Measurements from ENCODE around the gene DOCK9. TPM values are rescaled to one million over a fixed set of nuclear protein-coding genes. Genes with fewer than 3 reads are reported as not detected.

DOCK9 gene
- total and polyA plus RNA-seq, 2 donors (not counting 1 experiment from before 2014, with no cell fraction given): 18.5 to 28.0 TPM

GRCh38 chr13:98886587-98887230, 91.2 kb downstream of the DOCK9 start:
- POLR2A ChIA-PET: no interaction called here
- intact Hi-C loops (cut with micrococcal nuclease): no loop called here
- no peak overlapping the region for H3K27ac Mint-ChIP-seq
- H3K4me3 ChIP-seq (ENCODE audit: control extremely low read depth in 1 of 5, extremely low read depth in 1 of 5, insufficient read depth in 1 of 5, low read depth in 2 of 5, low read length in 4 of 5): no peak overlapping the region
- 99% methylated on average over 6 of the region's 9 CpGs for WGBS (ENCODE audit: insufficient coverage)
- H3K36me3 ChIP-seq (replicated peaks in 1 of 2; ENCODE audit: control extremely low read depth in 1 of 2, control insufficient read depth in 1 of 2, extremely low read depth in 1 of 2, insufficient read depth in 2 of 2, low read length in 1 of 2): peaks cover 0 to 18% of the 10 kb centered on the region in 2 experiments
- H3K9me3 ChIP-seq (ENCODE audit: control extremely low read depth in 1 of 3, control insufficient read depth in 2 of 3, insufficient read depth in 1 of 3, low read length in 2 of 3): no peaks in the 10 kb centered on the region
- no peak overlapping the region for H3K4me3 Mint-ChIP-seq
- no peak for DNase-seq
- no peak overlapping the region for H3K4me2 ChIP-seq (replicated peaks; ENCODE audit: low read depth, low read length, poor library complexity, severe bottlenecking)
- no peak for TF ChIP-seq CTCF (IDR thresholded peaks at IDR 0.05)
- TF ChIP-seq EZH2 (IDR thresholded peaks at IDR 0.05; ENCODE audit: borderline replicate concordance, insufficient read depth, low read depth, low read length, poor library complexity, severe bottlenecking): no peak
- ATAC-seq (ENCODE audit: low read depth): no peak
- no peaks in the 10 kb centered on the region for H3K4me1 ChIP-seq (ENCODE audit: control insufficient read depth in 2 of 2, insufficient read depth in 2 of 2, low read length in 2 of 2)
- CTCF ChIA-PET: no interaction called here
- no peak overlapping the region for H3K27ac ChIP-seq (ENCODE audit: low read length in 2 of 2)
- no peaks in the 10 kb centered on the region for H4K20me1 ChIP-seq (ENCODE audit: control insufficient read depth, insufficient read depth, low read length, poor library complexity, severe bottlenecking)
- H3K79me2 ChIP-seq (ENCODE audit: control insufficient read depth, insufficient read depth, low read length): no peaks in the 10 kb centered on the region
- H2AFZ ChIP-seq (ENCODE audit: insufficient read depth, low read depth, low read length, poor library complexity, severe bottlenecking): no peak overlapping the region
- no peak overlapping the region for H3K9ac ChIP-seq (ENCODE audit: low read length)
- no peaks in the 10 kb centered on the region for H3K9me3 Mint-ChIP-seq (ENCODE audit: insufficient read depth)
- no peaks in the 10 kb centered on the region for H3K27me3 ChIP-seq (replicated peaks in 1 of 4; ENCODE audit: control extremely low read depth in 1 of 4, control insufficient read depth in 3 of 4, insufficient read depth in 4 of 4, low read length in 3 of 4)
- no peaks in the 10 kb centered on the region for H3K27me3 Mint-ChIP-seq
- H3K4me1 Mint-ChIP-seq: no peaks in the 10 kb centered on the region

- Histone ChIP-seq H3K9ac (ENCODE audit: low read length) (no peak overlapping the region), H3K79me2 (ENCODE audit: control insufficient read depth, insufficient read depth, low read length) (no peaks in the 10 kb centered on the region), H3K4me2 (replicated peaks; ENCODE audit: low read depth, low read length, poor library complexity, severe bottlenecking) (no peak overlapping the region), H3K27ac (ENCODE audit: low read length in 2 of 2) (no peak overlapping the region), H3K27me3 (replicated peaks in 1 of 4; ENCODE audit: control extremely low read depth in 1 of 4, control insufficient read depth in 3 of 4, insufficient read depth in 4 of 4, low read length in 3 of 4) (no peaks in the 10 kb centered on the region), H2AFZ (ENCODE audit: insufficient read depth, low read depth, low read length, poor library complexity, severe bottlenecking) (no peak overlapping the region), H3K36me3 (replicated peaks in 1 of 2; ENCODE audit: control extremely low read depth in 1 of 2, control insufficient read depth in 1 of 2, extremely low read depth in 1 of 2, insufficient read depth in 2 of 2, low read length in 1 of 2) (peaks cover 0 to 26% of the 10 kb centered on the region in 2 experiments), H3K4me1 (ENCODE audit: control insufficient read depth in 2 of 2, insufficient read depth in 2 of 2, low read length in 2 of 2) (no peaks in the 10 kb centered on the region), H3K4me3 (ENCODE audit: control extremely low read depth in 1 of 5, extremely low read depth in 1 of 5, insufficient read depth in 1 of 5, low read depth in 2 of 5, low read length in 4 of 5) (no peak overlapping the region), H4K20me1 (ENCODE audit: control insufficient read depth, insufficient read depth, low read length, poor library complexity, severe bottlenecking) (no peaks in the 10 kb centered on the region), H3K9me3 (ENCODE audit: control extremely low read depth in 1 of 3, control insufficient read depth in 2 of 3, insufficient read depth in 1 of 3, low read length in 2 of 3) (no peaks in the 10 kb centered on the region)
- Mint-ChIP-seq H3K27me3 (no peaks in the 10 kb centered on the region), H3K27ac (no peak overlapping the region), H3K9me3 (ENCODE audit: insufficient read depth) (no peaks in the 10 kb centered on the region), H3K4me3 (no peak overlapping the region), H3K4me1 (no peaks in the 10 kb centered on the region)
- ChIA-PET POLR2A (no interaction called here), CTCF (no interaction called here)
- intact Hi-C loops (cut with micrococcal nuclease): no loop called here
- no peak for ATAC-seq (ENCODE audit: low read depth)
- TF ChIP-seq CTCF (IDR thresholded peaks at IDR 0.05) (no peak), EZH2 (IDR thresholded peaks at IDR 0.05; ENCODE audit: borderline replicate concordance, insufficient read depth, low read depth, low read length, poor library complexity, severe bottlenecking) (no peak)
- WGBS (ENCODE audit: insufficient coverage): 100% methylated on average over 2 of the region's 6 CpGs
- DNase-seq: no peak
These were observed 92.3 kb downstream of the DOCK9 start for GRCh38 chr13:98885600-98885999.
